Activated CD8-positive, alpha-beta memory T cell treated with anti-CD3 and anti-CD28 coated beads for 1 hour (primary cell): Measurements from ENCODE around the gene PACC1.
"Not testable (repeated sequence)": the region's sequence is repeated elsewhere in the genome, so short reads cannot be mapped to it uniquely, and the experiment has no call there.

Experiments used
- DNase-seq, 2 donors: peaks; one replicate each; pipeline ENCODE4 v3.0.0-alpha.2; 2020; ENCODE audit warnings: low read depth in 1 of 2; ENCODE audit errors: extremely low read depth in 1 of 2

Gene PACC1

DNA sequence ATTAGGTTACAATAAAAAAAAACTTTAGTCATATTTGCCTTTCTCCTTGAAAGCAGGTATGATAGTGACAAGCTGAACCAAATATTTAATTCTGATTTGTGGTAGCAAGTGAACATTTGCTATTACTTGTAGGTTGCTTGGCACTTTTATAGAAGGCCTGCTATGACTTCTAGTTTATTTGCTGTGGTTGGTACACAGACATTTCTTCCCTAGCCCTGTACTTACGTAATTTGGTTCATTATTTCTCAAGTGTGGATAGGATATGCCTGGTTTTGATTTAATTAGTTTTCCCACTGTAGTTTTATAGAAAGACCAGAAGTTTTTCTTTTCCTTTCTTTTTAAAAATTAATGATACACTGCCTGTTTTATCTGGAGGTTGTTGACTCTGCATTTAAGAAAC is 73.6 kb downstream of the PACC1 start:
- no peak for DNase-seq

DNA sequence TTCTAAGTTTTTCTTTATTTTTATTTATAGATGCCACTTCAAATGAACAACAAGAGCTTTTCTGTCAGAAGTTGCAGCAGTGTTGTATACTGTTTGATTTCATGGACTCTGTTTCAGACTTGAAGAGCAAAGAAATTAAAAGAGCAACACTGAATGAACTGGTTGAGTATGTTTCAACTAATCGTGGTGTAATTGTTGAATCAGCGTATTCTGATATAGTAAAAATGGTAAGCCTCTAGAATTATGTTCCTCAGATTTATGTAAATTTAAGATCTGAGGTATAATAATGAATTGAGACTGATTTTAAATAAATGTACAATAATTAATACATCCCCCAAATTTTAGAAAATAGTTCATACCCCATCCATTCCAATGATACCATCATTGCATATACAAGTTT is 85.6 kb downstream of the PACC1 start:
- no peak for DNase-seq

DNA sequence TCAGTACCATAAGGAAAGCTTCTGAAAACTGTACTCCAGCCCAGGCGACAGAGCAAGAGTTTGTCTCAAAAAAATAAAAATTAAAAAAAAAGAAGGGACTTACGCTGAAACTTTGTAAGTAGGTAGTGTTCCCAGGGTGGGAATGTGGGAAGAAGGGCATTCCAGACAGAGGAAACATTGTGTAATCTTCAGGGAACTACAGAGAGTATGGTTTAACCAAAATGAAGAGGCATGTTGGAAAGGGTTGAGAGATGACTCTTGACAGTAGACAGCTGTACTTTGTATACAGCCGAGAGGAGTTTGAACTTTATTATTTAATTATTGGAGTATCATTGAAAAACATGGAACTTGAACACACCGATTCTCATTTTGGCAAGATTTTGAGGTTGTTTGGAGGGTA is 86.4 kb downstream of the PACC1 start:
- no peak for DNase-seq

DNA sequence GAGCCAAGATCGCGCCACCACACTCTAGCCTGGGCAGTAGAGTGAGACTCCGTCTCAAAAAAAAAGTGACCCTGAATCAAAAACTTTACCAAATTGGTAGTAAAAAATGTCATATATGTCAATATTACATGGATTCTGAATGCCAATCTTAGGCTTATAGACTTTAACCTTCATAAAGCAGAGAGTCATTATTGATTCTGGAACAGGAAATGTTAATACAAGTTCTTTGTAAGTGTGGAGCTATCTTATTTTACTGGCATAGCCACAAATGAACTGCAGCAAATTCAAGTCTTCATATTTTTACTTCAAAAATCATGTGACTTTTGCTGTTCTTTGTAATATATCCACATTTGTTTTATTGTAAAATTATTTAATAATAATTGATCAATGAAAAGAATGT is 88.1 kb downstream of the PACC1 start:
- no peak for DNase-seq

DNA sequence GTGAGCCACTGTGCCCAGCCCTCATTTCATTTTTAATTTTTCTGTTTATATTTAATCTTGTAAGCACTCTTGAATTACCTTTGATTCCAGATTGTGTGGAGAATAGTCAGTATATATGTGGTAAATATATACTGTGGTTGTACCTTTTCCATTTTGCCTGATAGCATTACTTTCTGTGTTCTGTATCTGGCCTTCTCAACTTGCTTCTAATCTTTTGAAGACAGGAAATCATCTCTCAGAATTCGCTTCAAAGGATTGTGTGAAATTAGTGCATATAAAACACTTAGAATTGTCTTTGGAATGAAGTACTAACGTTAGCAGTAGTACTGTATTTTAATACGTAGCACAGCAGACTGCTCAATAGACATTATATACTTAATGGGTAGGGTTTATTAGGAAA is 91.6 kb downstream of the PACC1 start:
- no peak for DNase-seq

DNA sequence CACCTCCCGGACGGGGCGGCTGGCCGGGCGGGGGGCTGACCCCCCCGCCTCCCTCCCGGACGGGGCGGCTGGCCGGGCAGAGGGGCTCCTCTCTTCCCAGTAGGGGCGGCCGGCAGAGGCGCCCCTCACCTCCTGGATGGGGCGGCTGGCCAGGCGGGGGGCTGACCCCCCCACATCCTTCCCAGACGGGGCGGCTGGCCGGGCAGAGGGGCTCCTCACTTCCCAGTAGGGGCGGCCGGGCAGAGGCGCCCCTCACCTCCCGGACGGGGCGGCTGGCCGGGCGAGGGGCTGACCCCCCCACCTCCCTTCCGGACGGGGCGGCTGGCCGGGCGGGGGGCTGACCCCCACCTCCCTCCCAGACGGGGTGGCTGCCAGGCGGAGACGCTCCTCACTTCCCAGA is 93.7 kb downstream of the PACC1 start:
- DNase-seq = not testable (repeated sequence)

DNA sequence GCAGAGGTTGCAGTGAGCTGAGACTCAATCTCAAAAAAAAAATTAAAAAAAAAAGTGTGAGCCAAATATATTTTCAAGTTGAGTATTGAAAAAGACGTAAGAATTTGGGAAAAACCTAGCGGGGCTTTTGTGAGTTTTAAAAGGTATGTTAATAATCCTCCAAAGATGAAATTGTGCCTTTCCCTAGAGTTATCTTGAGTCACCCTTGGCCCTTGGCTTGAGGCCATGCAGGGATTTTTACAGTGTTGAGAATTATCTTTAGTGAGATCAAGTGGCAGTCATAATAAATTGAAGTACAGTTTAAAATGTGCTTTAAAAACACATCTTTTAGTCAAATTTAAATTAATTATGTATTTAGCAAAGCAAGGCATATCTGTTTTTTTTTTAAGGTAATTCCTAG is 96.8 kb downstream of the PACC1 start:
- DNase-seq = no peak

DNA sequence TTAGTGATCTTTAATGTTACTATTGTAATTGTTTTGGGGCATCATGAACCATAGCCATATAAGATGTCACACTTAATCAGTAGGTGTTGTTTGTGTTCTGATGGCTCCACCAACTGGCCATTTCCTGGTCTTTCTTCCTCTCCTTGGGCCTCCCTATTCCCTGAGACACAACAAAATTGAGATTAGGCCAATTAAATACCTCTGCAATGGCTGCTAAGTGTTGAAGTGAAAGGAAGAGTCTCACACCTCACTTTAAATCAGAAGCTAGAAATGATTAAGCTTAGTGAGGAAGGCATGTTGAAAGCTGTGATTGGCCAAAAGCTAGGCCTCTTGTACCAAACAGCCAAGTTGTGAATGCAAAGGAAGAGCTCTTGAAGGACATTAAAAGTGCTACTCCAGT is 98.8 kb downstream of the PACC1 start:
- no peak for DNase-seq

DNA sequence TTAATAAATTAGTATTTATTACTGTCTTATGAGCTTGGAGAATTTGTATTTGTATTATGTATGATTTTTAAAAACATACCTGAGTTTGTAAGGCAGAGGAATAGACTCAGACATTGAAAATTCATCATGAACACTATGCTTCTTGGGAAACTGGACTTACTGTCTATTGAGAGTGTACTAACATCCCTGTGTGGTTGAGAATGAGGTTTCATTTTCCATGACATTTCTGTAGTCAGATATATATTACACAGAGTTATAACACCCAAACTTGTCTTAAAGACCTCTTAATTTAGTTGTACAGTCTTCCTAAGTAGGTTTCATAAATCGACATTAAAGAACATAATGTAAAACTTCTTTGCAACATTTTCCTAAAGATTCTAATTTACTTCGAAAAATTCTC is 99.5 kb downstream of the PACC1 start:
- no peak for DNase-seq
